HG03378 (cell line): Measurements from ENCODE around the gene MTMR2.

Source experiments
- ATAC-seq: cut with Tn5 transposase; IDR thresholded peaks from one replicate; pipeline ENCODE4 v1.9.1; 2021; ENCODE audit warnings: mild to moderate bottlenecking, moderate library complexity; ENCODE audit not compliant: unreplicated experiment

The MTMR2 gene

DNA sequence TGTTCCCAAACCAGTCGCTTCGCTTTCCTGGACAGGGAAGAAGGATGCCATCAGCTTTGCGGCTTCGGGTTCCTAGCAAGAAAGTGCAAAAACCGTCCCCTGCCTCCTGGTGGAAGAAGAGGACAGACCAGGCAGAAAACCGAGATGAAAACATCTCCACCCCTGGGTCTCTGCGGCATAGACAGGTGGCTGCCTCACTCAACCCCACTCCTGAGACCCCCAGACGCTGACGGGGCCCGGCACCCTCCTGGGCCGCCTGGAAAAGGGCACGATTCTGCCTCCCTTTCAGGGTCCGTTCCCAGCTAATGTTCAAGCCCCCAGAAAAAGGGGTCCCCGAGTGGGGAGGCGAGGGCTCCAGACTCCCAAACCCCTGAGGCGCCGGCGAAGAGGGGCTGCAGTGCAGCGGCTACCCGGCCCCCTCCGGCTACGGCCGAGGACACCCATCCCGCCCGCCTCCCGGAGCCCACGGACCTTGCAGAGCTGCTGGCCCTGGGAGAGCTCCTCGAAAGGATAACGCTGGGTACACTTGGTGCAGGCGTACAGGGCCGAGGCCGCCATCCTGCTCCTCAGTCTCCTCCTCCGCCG is 134.9 kb downstream of the MTMR2 start:
- ATAC-seq = no peak
